Activated CD8-positive, alpha-beta memory T cell treated with anti-CD3 and anti-CD28 coated beads, Interleukin-2, amount 50 U/mL, for 48 hours (primary cell): Measurements from ENCODE around the gene CDH4.
"Not testable (repeated sequence)": the region's sequence is repeated elsewhere in the genome, so short reads cannot be mapped to it uniquely, and the experiment has no call there.

Experiments
- DNase-seq: peaks from one replicate; pipeline ENCODE4 v3.0.0-alpha.2; 2020

Gene CDH4

DNA sequence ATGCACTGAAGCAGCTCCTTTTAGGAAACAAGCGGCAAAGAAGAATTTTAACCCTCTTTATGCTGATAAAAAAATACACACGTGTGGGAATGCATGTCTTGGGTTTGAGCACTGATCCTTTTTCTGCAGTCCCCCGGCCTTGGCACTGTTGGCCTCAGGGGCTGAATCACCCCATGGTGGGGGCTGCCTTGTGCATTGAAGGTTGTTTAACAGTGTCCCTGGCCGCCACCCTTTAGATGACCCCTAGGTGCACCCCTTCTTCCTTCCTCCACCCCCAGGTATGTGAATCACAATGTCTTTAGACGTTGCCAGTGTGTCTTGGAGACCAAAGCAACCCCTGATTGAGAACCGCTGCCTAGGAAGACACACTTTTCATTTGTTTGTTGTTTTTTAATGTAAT, 190.7 kb downstream of the CDH4 start:
- no peak for DNase-seq

DNA sequence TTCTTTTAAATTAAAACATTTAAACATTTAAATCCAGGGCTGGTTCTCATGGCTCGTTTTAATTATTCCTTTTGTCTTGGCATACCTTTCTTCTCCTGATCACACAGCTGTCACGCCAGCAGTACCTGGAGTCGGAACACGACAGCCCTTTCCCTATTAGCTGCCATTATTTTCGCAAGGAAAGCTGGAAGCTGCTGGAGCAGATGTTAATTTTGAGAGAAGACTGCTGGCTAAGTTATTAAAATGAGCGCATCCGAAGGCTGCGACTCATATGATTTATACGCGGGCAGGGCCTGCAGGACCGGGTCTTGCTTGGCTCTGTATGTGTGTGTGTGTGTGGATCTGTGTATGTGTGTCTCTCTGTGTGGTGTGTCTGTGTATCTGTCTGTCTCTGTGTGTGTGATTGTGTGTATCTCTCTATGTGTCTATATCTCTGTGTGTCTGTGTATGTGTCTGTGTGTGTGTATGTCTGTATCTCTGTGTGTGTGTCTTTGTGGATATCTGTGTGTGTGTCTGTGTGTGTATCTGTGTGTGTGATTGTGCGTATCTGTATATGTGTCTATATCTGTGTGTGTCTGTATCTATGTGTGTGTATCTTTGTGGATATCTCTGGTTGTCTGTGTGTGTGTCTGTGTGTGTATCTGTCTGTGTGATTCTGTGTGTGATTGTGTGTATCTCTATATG, 191.5 kb downstream of the CDH4 start:
- DNase-seq: no peak

DNA sequence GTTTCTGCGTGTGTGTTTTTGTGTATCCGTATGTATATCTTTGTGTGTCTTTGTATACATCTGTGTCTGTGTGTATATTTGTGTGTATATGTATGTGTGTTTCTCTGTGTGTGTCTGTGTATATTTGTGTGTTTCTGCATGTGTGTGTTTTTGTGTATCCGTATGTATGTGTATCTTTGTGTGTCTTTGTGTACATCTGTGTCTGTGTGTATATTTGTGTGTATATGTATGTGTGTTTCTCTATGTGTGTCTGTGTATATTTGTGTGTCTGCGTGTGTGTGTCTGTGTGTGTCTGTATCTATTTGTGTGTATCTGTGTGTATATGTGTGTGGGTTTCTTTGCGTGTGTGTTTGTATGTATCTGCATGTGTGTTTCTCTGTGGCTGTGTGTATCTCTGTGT, 192.6 kb downstream of the CDH4 start:
- no peak for DNase-seq

DNA sequence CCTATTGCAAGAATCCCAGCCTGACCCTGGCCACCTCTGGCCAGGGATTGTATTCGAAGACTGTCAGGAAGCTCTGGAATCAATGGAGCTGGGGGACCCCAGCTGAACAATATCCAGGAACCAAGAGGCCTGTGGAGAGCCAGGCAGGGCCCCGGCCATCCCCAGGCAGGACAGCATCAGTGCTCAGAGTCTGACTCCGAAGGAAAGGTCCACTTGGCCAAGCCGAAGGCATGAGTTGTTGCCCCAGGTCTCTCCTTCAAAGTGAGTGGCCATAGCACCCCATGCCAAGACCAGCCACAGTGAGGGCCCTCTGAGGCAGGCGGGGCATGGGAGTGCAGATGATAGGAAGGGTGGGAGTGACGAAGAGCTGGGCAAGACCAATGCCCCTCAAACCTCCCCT, 193.1 kb downstream of the CDH4 start:
- no peak for DNase-seq

DNA sequence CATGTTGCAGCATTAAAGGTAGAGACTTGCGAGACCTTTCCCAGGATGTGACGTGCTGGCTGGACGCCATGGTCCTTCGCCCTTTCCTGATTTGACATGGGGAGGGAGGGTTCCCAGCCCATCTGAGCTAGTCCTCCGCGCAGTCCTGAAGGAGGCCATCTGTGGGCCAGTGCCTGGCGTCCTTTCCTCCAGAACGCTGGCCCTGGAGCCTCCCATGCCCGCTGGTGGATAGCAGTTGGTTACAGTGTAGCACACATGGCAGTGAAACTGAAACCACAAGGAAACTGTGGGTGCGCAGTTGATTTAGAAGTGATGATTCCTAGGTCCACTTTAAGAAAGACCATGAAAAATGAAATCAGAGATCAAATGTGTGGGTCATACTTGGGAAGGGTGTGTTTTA, 193.7 kb downstream of the CDH4 start:
- DNase-seq: no peak

DNA sequence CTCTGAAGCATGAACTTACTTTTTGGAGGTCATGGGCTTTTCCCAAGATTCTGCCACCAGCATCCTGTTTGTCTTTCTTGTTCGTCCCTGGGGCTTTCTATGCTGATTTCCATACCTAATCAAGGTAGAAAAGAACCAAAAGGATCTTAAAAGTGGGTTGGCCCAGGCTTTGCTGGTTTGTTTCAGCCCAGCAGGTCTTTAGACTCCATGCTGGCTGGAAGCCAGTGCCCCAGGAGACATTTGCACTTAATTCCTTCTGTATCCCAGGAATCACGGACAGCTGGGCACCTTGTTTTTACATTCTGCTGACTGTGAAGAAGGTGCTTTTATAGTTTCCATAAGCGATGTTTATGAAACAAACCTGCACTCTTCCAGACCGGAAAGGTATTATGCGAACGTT, 195.9 kb downstream of the CDH4 start:
- DNase-seq: no peak

DNA sequence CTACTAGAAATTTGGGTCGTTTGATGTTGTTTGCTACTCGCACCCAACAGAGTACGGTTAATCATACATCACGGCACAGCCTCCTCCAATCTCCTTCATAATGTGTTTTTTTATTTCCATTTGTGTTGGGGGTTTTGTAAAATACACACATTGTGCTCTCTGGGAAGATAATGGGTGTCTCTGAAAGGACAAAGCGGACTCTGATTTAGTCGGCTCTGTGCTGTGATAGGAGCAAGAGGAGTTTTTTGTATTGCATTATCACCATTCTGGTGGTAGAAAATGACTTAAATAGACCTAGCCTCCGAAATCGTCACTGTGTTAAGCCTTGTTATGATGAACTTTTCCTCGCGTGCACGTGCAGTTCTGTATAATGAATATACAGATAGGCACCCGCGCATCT, 196.3 kb downstream of the CDH4 start:
- no peak for DNase-seq

DNA sequence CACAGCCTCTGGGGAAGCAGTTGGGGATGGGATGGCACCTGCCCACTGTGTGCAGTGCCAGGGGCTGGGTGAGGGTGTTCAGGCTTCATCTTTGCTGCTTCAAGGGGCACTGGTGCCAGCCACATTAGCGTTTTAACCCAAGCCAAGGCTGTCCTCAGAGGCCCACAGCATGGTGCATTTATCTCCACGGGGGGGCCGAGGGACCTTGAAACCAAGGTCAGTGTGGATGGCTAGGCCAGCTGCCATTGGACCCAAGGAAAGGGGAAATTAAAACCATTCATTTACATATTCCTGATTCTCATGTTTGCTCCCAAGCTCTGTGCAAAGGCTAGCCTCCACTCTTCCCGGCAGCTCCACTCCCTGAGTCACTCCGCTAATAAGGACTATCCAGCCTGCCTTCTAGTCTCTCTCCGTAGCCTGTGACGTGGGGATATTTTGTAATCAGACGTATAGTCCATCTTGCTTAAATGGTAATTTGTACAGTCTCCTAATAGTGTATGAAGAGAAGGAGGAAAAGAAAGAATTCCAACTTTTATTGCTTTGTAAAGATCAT, 197.1 kb downstream of the CDH4 start:
- DNase-seq: no peak

DNA sequence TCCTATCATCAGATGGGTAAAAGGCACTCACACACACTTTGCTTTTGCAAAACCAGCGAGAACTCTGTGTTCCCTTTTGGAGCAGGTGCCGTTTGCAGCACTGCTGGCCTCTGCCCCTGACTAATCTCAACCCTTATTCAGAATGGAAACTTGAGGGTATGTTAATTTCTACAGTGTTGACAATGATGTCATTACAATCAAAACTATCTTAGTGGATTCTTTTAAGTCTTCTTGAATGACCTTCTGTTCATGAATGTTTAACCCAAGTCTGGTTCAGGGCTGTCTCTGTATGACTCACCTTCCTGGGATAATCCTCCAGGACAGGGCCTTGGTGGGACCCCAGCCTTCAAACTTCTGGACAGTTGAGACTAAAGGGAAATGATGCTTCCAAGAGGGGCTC, 197.9 kb downstream of the CDH4 start:
- DNase-seq: no peak

DNA sequence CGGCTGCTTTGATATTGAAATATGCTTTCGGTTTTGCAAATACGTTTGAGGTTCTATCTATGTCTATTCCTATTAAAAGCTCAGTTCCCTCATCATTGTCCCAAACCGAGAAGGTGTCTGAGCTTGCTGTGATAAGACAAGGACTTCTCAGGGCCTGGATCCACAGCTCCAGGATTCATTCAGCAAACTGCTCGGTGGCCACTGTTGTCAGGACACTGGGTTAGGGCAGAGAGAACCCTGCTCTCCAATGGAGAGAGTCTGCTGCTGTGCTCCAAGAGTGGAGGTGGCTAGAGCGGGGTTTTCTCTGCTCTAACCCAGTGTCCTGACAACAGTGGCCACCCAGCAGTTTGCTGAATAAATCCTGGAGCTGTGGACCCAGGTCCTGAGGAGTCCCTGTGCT, 198.5 kb downstream of the CDH4 start:
- DNase-seq: no peak

DNA sequence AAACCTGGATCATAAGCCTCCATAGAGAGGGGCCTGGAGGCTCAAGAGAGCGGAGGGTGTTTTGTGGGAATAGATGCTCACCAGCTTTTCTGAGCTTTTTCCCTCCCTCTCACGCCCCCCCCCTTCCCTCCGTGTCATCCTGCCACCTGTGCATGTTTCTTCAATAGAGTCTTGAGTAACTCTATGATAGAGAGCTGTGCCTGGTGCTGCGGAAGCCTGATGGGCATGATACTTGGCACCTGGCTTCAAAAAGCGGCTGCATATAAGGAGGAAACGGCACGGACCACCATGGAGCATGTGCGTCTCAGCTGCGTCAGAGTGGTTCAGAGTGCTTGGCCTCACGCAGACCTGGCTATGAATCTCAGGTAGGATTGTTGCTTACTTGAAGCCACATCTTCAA, 198.9 kb downstream of the CDH4 start:
- no peak for DNase-seq

DNA sequence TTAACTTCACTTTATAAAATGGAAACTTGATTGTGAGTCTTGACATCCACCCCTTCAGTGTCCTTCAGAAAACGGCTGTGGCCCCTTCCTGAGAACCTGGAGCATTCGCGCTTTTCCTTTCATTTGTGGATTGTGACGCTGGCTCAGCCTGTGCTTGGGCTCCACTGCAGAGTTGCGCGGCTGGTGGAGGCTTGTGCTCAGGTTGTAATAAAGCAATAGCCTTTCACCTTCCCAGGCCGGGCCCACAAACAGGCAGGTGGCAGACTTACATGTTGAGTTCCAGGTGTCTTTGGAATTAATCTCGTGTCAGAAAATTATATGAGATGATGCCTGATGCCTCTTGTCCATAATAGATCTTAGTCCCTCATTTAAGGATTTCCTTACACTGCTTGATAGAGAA, 199.9 kb downstream of the CDH4 start:
- DNase-seq: no peak

DNA sequence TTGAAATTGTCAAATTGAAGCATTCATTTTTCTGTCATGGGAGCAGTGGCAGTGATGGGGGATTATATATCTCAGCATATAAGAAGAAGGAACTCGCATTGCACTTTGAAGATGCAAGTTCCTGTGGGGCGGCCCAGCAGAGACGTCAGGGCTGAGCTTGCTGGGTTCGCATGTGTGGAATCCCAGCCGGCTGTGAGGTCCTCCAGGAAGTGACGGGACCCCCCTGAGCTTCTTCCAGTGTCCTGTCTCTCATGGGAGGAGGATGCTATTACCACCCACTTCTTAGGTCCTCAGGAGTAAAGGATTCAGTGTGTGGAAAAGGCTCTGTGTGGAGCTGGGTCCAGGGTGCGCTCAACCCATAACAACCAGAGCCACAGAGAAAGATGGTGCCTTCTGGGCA, 201.2 kb downstream of the CDH4 start:
- DNase-seq: no peak

DNA sequence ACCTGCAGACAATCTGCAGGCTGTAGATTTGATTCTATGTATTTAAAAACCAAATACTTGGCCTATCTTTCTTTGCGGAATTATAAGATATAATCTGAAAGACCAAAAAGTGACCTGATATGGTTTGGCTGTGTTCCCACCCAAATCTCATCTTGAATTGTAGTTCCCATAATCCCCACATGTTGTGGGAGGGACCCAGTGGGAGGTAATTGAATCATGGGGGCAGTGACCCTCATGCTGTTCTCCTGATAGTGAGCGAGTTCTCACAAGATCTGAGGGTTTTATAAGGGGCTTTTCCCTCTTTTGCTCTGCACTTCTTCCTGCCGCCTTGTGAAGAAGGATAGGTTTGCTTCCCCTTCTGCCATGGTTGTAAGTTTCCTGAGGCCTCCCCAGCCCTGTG, 201.6 kb downstream of the CDH4 start:
- not testable (repeated sequence) for DNase-seq

DNA sequence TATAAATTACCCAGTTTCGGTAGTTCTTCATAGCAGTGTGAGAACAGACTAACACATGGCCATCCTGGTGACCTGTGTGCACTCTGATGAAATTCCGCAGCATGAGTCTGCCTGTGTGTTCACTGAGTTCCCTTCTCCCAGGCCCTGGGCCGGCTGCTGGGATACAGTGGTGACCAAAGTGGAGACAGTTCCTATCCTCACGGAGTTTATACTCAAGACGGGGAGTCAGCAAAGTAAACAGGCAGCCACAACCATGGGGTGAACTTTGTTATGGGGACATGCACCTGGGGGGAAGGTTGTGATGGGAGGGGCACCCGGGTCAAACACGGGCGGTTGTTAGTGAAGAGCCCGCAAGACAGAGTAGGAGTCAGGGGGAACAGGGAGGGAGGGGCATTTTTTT, 202.0 kb downstream of the CDH4 start:
- DNase-seq: no peak

DNA sequence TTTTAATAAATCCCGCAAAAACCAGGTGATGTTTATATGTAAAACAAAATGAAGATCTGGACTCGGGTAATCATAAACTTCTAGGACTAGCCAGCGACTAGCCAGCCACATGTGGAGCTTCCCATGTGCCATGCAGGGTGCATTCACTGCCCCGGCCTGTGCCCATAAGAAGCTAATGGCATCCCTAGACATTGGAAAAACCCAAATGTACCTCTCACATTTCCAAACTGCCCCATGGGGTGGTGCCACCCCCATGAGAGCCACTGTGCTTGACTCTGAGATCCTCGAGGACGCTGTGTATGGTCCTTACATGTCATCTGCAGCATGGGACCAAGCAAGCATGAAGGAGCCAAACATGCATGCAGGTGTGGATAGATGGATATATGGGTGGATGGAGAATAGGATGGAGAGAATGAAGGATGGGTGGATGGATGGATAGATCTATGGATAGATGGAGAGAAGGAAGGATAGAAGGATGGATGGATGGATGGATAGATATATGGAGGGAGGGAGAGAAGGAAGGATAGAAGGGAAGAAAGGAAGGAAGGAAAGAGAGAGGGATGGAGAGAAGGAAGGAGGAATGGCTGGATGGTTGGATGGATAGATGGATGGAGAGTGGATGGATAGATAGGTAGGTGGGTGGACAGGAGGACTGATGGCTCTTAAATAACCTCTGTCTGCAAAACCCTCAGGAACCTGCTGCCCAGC, 203.6 kb downstream of the CDH4 start:
- no peak for DNase-seq

DNA sequence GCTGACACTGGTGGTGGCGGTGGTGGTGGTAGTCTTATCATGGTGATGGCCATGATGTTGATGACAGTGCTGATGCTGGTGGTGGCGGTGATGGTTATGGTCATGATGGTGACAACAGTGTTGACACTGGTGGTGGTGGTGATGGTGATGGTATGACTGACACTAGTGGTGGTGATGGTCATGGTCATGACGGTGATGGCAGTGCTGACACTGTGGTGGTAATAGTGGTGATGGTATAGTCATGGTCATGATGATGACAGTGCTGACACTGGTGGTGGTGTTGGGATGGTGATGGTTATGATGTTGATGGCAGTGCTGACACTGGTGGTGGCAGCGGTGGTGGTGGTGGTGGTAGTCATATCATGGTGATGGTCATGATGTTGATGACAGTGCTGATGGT, 205.7 kb downstream of the CDH4 start:
- DNase-seq: no peak

DNA sequence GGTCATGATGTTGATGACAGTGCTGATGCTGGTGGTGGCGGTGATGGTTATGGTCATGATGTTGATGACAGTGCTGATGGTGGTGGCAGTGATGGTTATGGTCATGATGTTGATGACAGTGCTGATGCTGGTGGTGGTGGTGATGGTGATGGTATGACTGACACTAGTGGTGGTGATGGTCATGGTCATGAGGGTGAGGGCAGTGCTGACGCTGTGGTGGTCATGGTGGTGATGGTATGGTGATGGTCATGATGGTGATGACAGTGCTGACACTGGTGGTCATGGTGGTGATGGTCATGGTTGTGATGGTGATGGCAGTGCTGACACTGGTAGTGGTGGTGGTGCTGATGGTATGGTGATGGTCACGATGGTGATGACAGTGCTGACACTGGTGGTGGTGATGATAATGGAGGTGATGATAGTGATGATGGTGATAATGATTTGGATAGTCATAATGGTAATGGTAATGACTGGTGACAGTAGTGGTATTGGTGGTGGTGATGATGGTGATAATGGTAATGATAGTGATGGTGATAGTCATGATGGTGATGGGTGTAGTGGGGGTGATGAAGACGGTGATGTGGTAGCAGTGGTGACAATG, 206.2 kb downstream of the CDH4 start:
- DNase-seq: no peak

DNA sequence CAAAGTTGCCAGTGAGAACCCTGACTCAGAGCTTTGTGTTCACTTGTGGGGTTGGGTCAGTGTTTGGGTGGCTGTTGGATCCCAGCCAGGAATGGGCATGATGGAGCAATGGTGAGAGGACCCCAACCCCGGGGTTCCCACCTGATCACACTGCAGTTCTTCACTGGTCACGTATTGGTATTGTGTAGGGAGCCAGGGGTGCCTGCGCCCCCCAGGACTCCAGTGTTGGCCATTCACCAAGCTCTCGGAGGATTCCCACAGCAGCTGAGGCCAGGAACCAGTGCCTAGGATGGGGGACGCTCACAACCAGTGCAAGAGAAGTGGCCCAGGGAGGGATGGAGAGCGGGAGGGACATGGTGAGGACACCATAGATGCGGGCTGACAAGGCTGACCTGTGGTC, 207.2 kb downstream of the CDH4 start:
- no peak for DNase-seq

DNA sequence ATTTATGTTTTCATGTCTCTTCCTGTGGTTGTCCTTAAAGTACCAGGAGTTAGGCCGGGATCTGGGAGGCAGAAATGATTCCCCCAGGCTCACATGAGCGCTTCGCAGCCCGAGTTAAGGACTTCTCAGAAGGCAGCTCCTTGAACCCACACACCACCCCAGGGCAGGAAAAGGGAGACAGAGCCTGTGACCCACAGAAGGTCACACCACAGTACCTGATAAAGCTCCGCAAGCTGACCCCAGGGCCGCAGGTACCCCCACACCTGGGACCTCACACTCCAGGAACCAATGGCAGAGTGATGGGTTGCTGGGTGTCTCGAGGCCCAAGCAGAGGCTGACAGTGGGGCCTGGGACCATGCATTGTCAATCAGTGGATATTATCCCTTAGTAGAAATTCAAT, 207.6 kb downstream of the CDH4 start:
- DNase-seq: no peak

DNA sequence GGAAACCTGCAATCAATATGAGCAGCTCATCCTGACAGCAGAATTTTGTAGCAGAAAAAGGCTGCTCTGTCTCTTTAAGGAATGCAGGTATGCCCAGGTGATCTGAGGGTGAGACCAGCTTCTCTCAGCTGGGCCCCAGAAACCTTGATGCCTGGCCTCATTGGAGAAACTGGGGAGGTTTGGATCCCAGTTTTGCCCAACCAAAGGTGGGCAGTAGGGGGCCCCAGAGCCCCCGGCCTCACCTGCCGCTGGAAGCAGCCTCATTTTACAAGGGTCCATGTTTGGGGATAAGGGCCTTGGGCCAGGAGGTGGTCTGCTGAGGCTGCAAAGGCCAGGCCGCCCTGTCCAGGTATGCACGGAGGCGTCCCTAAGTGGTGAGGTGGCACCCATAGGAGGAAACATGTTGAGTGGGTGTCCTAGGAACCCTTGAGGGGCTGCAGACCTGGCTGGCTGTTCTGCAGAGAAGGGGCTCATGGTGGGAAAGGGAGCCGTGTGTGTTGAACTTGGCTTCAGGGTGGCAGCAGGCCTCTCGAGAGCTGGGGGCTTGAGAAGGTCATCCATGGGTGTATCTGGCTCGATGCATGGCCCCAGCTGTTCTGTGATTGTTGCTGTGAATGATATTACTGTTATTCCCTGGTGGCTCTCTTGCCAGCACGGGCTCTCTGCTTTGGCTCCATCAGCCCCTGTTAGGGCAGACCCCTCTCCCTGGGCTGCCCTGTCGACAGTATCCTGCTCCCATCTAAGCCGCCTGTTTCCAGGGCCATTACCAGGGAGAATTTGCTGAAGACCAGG, 208.4 kb downstream of the CDH4 start:
- no peak for DNase-seq

DNA sequence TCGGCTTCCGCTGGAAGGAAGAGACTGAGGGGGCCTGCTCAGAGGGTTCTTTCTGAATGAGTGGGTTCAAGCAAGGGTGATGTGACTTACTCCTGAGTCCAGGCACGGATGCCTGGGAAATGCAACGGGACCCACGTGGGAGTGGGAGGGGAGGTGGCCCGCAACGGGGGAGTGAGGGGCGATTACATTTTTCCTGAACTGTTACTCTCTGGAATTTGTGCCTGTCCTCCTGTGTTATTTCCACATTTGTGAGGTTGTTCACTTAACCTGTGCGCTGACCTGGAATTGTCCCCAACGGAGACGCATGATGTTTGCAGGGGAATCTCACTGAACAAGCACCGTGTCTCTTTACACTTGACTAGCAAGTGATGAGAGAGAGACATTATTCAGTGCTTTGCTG, 209.4 kb downstream of the CDH4 start:
- DNase-seq: no peak
